ENCODE measurements around the gene HTR3B. TPM values are rescaled to one million over a fixed set of nuclear protein-coding genes. Genes with fewer than 3 reads are reported as not detected.
"Not testable (repeated sequence)": the region's sequence is repeated elsewhere in the genome, so short reads cannot be mapped to it uniquely, and the experiment has no call there.

The HTR3B gene
- total RNA-seq, 1 donor from 2014 or later = not detected

DNA sequence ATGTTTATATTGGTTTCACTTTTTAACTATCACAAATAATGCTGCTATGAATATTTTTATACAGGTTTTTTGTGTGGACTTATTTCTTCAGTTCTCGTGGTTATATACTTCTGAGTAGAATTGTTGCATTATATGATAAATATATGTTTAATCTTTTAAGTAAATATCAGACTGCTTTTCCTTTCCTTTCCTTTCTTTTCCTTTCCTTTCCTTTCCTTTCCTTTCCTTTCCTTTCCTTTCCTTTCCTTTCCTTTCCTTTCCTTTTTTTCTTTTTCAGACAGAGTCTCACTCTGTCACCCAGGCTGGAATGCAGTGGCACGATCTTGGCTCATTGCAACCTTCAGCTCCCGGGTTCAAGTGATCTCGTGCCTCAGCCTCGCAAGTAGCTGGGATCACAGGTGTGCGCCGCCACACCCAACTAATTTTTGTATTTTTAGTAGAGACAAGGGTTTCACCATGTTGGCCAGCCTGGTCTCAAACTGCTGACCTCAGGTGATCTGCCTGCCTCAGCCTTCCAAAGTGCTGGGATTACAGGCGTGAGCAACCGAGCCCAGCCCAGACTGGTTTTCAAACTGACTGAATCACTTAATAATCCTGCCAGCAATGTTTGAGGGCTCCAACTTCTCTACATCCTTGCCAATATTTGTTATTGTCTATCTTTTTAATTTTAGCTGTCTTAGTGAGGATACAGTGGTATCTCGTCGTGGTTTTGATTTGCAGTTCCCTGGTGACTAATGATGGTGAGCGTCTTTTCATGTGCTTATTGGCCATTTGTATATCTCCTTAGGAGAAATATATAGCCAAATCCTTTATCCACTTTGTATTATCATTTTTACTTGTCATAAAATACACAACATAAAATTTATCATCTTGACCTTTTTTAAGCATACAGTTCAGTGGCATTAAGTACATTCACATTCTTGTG lies 21.9 kb downstream of the HTR3B start:
- no peak for TF ChIP-seq CTCF (IDR thresholded peaks at IDR 0.05; ENCODE audit: partially characterized antibody, unreplicated experiment)
- no peaks in the 10 kb centered on the region for H3K4me1 Mint-ChIP-seq (ENCODE audit: low read depth, unreplicated experiment)

DNA sequence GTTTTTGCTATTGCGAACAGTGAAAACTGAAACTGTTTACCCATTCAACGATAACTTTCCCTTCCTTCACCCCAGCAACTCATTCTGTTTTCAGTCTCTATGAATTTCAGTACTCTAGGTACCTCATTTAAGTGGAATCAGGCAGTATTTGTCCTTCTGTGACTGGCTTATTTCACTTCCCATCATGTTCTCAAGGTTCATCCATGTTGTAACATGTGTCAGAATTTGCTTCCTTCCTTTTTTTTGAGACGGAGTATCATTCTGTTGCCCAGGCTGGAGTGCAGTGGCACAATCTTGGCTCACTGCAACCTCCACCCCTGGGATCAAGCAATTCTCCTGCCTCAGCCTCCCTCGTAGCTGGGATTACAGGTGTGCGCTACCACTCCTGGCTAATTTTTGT lies 23.7 kb downstream of the HTR3B start:
- H3K27me3 Mint-ChIP-seq (ENCODE audit: unreplicated experiment) = peaks cover 3% of the 10 kb centered on the region
- H3K27ac Mint-ChIP-seq (ENCODE audit: unreplicated experiment) = no peak overlapping the region
- no peak for DNase-seq
- H3K4me3 Mint-ChIP-seq (ENCODE audit: unreplicated experiment) = no peak overlapping the region
- TF ChIP-seq CTCF (IDR thresholded peaks at IDR 0.05; ENCODE audit: partially characterized antibody, unreplicated experiment) = no peak
- peaks cover 2% of the 10 kb centered on the region for H3K9me3 Mint-ChIP-seq (ENCODE audit: unreplicated experiment)
- no peaks in the 10 kb centered on the region for H3K4me1 Mint-ChIP-seq (ENCODE audit: low read depth, unreplicated experiment)
- H3K36me3 Mint-ChIP-seq (ENCODE audit: unreplicated experiment) = no peaks in the 10 kb centered on the region

More for the DNA sequence above, 21.9 kb downstream of the HTR3B start:
- Mint-ChIP-seq H3K27ac (ENCODE audit: unreplicated experiment) (no peak overlapping the region), H3K4me3 (ENCODE audit: unreplicated experiment) (no peak overlapping the region), H3K36me3 (ENCODE audit: unreplicated experiment) (no peaks in the 10 kb centered on the region), H3K9me3 (ENCODE audit: unreplicated experiment) (peaks cover 2% of the 10 kb centered on the region), H3K27me3 (ENCODE audit: unreplicated experiment) (peaks cover 3% of the 10 kb centered on the region)
- DNase-seq = no peak

DNA sequence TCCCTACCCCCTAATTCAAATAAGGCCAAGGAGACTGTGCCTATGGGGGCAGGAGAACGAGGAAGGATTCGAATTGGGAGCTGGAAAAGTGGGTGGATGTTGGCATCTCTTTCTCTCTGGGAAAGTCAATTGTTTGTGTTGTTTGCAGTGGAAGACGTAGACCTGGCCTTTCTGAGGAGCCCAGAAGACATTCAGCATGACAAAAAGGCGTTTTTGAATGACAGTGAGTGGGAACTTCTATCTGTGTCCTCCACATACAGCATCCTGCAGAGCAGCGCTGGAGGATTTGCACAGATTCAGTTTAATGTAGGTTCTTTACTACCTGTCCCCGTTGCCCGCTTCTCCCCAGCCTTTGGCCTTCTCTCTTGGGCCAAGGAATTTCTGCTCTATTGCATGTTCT lies 28.2 kb downstream of the HTR3B start:
- DNase-seq = no peak
- Mint-ChIP-seq H3K27me3 (ENCODE audit: unreplicated experiment) (peaks cover 3% of the 10 kb centered on the region), H3K36me3 (ENCODE audit: unreplicated experiment) (no peaks in the 10 kb centered on the region), H3K9me3 (ENCODE audit: unreplicated experiment) (no peaks in the 10 kb centered on the region), H3K4me1 (ENCODE audit: low read depth, unreplicated experiment) (no peaks in the 10 kb centered on the region), H3K4me3 (ENCODE audit: unreplicated experiment) (no peak overlapping the region), H3K27ac (ENCODE audit: unreplicated experiment) (no peak overlapping the region)
- no peak for TF ChIP-seq CTCF (IDR thresholded peaks at IDR 0.05; ENCODE audit: partially characterized antibody, unreplicated experiment)

DNA sequence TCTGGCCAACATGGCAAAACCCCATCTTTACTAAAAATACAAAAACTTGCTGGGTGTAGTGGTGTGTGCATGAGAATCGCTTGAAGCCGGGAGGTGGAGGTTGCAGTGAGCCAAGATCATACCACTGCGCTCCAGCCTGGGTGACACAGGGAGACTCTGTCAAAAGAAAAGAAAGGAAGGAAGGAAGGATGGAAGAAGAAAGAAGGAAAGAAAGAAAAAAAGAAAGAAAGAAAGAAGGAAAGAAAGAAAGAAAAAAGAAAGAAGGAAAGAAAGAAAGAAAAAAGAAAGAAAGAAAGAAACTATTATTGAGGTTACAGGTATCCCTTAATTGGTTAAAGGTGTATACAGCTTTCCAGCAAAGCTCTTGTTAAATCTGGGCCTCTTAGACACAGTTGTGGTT lies 29.6 kb downstream of the HTR3B start:
- not testable (repeated sequence) for H3K9me3 Mint-ChIP-seq (ENCODE audit: unreplicated experiment)

GRCh38 chr11:113934761-113935160 lies 30.2 kb downstream of the HTR3B start:
- Mint-ChIP-seq H3K36me3 (ENCODE audit: unreplicated experiment) (no peaks in the 10 kb centered on the region), H3K27me3 (ENCODE audit: unreplicated experiment) (peaks cover 1% of the 10 kb centered on the region), H3K4me3 (ENCODE audit: unreplicated experiment) (no peak overlapping the region), H3K27ac (ENCODE audit: unreplicated experiment) (no peak overlapping the region), H3K4me1 (ENCODE audit: low read depth, unreplicated experiment) (no peaks in the 10 kb centered on the region), H3K9me3 (ENCODE audit: unreplicated experiment) (no peaks in the 10 kb centered on the region)
- no peak for TF ChIP-seq CTCF (IDR thresholded peaks at IDR 0.05; ENCODE audit: partially characterized antibody, unreplicated experiment)
- DNase-seq = no peak

More for the DNA sequence above, 29.6 kb downstream of the HTR3B start:
- H3K27ac Mint-ChIP-seq (ENCODE audit: unreplicated experiment); DNase-seq; H3K4me3 Mint-ChIP-seq (ENCODE audit: unreplicated experiment); H3K36me3 Mint-ChIP-seq (ENCODE audit: unreplicated experiment); H3K27me3 Mint-ChIP-seq (ENCODE audit: unreplicated experiment); H3K4me1 Mint-ChIP-seq (ENCODE audit: low read depth, unreplicated experiment): not testable (repeated sequence)

All from glutamatergic neuron (in vitro differentiated cells).